HG03064 (cell line): ENCODE results near the gene RAD21L1.
"Not testable (repeated sequence)": the region's sequence is repeated elsewhere in the genome, so short reads cannot be mapped to it uniquely, and the experiment has no call there.

ENCODE experiments used
- ATAC-seq: cut with Tn5 transposase; IDR thresholded peaks from one replicate; pipeline ENCODE4 v1.9.1; 2021; ENCODE audit warnings: low read depth; ENCODE audit not compliant: unreplicated experiment

RAD21L1 gene

GRCh38 chr20:1199212-1199873 is 26.5 kb upstream of the RAD21L1 start:
- ATAC-seq: no peak

- no peak for ATAC-seq
Observed at GRCh38 chr20:1199964-1200363, 25.9 kb upstream of the RAD21L1 start.

DNA sequence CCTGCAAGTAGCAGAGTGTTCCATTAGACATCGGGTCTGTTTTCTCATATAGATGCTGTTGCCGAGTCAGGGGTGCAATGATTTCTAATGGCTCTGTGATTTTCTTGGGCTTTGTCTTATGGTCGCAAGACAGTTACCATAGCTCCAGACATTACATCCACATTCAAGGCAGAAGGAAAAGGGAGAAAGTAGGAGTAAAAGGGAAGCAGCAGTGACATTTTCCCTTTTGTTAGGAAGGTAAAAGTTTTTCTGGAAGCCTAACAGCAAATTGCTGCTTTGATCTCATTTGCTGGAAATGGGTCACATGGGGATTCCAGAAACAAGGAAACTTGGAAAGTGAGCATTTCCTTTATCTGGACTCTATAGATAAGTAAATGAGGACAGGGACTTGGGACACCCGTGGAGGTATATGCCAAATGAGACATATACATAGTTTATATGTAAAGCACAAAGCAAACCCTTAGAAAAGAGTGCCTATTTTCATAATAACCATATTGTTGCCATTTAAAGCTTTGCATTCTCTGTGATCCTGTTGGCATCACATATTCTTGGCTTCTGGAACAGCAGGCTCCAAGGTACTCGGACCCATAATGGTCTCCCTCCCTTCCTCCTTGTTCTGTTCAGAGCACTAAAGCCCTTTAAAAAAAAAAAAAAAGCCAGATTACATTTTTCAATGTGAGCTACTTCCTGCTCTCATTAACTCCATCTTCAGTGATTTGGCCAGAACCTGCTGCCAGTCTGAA is 22.9 kb upstream of the RAD21L1 start, which contains the start of gene C20orf202:
TSS of gene C20orf202 (plus strand) at position 693 of the 743 bp plus-strand sequence. CDS start 132 bp downstream, outside the sequence.
- ATAC-seq: no peak

GRCh38 chr20:1203630-1204029 is 22.2 kb upstream of the RAD21L1 start:
- no peak for ATAC-seq

GRCh38 chr20:1204113-1204512 is 21.7 kb upstream of the RAD21L1 start:
- no peak for ATAC-seq

DNA sequence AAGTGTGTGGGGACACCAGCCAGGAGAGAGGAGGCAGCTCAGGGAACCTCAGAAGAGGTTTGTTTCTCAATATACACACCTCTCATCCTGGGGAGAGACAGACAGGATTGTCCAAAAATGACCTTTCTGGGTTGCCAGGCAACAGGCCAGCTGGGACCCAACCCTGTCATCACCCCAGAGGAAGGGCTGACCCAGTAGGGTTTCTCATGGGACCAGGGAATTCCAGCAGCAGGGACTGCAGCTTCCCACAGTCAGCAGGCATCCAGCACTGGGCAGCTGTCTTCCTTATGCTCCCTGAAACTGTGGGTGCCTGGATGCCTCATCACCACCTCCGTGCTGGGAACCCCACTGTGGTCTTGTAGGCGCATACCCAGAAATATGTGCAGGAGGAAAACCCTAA is 21.3 kb upstream of the RAD21L1 start:
- no peak for ATAC-seq

GRCh38 chr20:1205802-1206201 is 20.0 kb upstream of the RAD21L1 start:
- ATAC-seq: no peak

GRCh38 chr20:1206366-1207148 is 19.3 kb upstream of the RAD21L1 start:
- no peak for ATAC-seq

- ATAC-seq: no peak
Observed at GRCh38 chr20:1207293-1207878, 18.5 kb upstream of the RAD21L1 start.

GRCh38 chr20:1209447-1210387 is 16.1 kb upstream of the RAD21L1 start:
- no peak for ATAC-seq

- ATAC-seq: no peak
Observed at GRCh38 chr20:1210501-1210900, 15.3 kb upstream of the RAD21L1 start.

DNA sequence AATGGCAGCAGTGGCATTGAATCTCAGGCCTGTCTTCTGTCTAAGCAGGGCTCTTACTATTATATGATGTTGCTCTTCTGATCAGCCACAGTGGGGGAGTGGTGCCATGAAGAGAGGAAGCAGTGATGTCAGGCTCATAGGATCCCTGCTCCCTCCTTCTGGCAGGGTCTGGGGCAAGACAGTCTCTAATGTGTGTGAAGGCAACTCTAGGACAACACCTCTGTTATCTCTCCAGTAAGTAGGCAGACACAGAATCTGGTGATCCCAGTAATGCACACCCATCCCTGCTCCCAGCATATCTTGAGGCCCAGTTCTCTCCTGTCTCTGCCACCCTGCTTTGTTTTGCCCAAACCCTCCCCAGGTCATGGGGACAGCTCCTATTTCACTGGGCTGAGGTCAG is 13.8 kb upstream of the RAD21L1 start:
- ATAC-seq: no peak

DNA sequence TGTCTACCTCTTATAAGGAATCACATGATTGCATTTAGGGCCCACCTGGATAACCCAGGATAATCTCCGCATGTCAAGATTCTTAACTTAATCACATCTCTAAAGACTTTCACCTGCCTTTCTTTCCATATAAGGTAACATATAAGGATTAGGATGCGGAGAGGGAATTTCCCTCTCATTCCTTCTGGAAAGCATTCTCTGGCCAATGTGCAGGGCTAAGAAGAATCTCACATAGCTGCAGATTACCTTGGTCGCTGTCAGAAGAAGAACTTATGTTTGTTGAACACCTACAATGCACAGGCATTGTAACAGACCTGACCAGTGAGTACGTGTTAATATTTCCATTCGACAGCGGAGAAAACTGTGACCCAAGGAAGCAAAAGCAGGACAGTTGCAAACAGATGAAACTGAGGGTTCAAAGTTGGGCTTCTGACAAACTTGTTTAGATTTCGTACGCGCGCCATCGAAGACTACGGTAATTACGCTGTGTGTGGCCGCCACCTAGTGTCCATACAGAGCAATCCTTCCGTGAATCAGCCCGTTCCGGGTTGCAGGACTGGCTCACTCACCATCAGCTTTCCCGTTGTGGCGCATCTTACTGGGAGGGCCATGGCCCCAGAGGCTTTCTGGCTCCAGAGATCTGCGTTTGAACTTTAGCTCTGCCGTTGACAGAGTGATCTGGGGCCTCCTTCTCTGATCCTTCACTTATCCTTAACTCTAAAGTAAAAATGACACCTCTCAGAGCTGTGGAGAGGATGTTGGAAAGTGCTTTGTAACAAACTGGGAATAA is 13.0 kb upstream of the RAD21L1 start:
- no peak for ATAC-seq

- ATAC-seq: no peak
Observed at GRCh38 chr20:1214838-1215261, 11.0 kb upstream of the RAD21L1 start.

DNA sequence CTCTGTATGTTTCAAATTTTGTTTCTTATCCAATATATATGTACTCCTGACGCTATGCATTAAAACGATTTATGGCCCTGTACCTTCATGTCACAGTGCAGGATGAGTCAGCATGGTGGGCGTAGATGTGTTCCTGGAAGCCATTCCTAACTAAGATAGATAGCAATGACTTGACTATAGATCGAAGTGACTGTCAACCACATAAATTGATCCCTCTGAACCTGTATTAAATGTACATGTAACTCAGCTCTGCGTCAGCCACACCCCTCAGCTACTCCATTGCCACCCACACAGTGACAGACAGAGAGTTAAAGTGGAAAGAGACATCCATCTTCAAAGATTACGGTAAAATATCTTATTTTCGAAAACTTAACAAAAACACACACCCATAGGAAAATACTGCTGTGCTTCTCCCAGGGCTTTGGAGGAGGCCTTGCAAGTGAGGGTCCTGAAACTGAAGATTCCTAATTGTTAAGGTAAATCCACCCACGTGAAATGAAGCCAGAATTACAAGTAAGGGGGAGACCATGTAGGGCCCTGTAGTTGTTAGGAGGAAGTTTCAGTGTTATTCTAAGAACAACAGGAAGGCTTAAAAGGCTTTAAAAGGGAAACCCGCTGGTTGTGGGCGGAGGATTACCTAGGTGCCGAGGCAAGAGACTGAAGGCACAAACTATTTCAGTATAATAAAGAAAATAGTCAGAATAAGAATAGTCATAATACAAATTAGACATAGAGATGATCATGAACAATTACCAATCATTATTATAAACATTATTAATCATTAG is 10.3 kb upstream of the RAD21L1 start:
- no peak for ATAC-seq

GRCh38 chr20:1216527-1217427 is 9.1 kb upstream of the RAD21L1 start:
- not testable (repeated sequence) for ATAC-seq

DNA sequence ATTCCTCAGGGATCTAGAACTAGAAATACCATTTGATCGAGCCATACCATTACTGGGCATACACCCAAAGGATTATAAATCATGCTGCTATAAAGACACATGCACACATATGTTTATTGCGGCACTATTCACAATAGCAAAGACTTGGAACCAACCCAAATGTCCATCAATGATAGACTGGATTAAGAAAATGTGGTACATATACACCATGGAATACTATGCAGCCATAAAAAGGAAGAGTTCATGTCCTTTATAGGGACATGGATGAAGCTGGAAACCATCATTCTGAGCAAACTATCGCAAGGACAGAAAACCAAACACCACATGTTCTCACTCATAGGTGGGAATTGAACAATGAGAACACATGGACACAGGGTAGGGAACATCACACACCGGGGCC is 3.1 kb upstream of the RAD21L1 start:
- ATAC-seq: not testable (repeated sequence)
